AG04449 (cell line): ENCODE measurements around the gene KAT2B.

Experiments used
- CTCF ChIA-PET: fragments of 350-600 bp; formaldehyde crosslinking; extraction: SDS; loops from one replicate; lab custom pipeline; 2021; ENCODE audit warnings: antibody characterized with exemption; lab: Yijun Ruan, JAX
- POLR2A ChIA-PET: fragments of 400-600, 350-600 bp; formaldehyde crosslinking; extraction: SDS; loops from one replicate; lab custom pipeline; 2020; ENCODE audit warnings: antibody characterized with exemption, inconsistent platforms; lab: Yijun Ruan, JAX
- DNase-seq: peaks from one replicate; pipeline ENCODE4 v3.0.0-alpha.2; 2010; ENCODE audit warnings: low read depth, low spot score
- H3K4me3 ChIP-seq: 2 replicates; pipeline ENCODE4 v1.5.1; 2011; ENCODE audit warnings: low read depth, mild to moderate bottlenecking, control low read depth, low read length
- CTCF ChIP-seq: IDR thresholded peaks from one replicate; pipeline ENCODE4 v1.5.1; 2011; ENCODE audit warnings: mild to moderate bottlenecking, moderate library complexity, low read length, control low read depth, inconsistent platforms; ENCODE audit not compliant: insufficient read depth; ENCODE audit errors: missing control alignments

The KAT2B gene

GRCh38 chr3:20060974-20061685 is 20.9 kb downstream of the KAT2B start:
- CTCF ChIA-PET: no interaction called here
- TF ChIP-seq CTCF: no peak
- H3K4me3 ChIP-seq: no peak overlapping the region
- POLR2A ChIA-PET: no interaction called here
- DNase-seq: no peak

- DNase-seq: no peak
- TF ChIP-seq CTCF: no peak
- no peak overlapping the region for H3K4me3 ChIP-seq
- POLR2A ChIA-PET: no interaction called here
- CTCF ChIA-PET: no interaction called here
Measured at GRCh38 chr3:20062996-20063395, 22.8 kb downstream of the KAT2B start.

GRCh38 chr3:20064387-20064786 is 24.1 kb downstream of the KAT2B start:
- ChIA-PET CTCF (no interaction called here), POLR2A (no interaction called here)
- DNase-seq: no peak
- H3K4me3 ChIP-seq: no peak overlapping the region
- TF ChIP-seq CTCF: no peak

GRCh38 chr3:20064796-20065564 is 24.7 kb downstream of the KAT2B start:
- H3K4me3 ChIP-seq: no peak overlapping the region
- POLR2A ChIA-PET: no interaction called here
- CTCF ChIA-PET: interaction anchor here (0.6 kb wide), 1 partner anchor 9 kb away, joined by 5 read pairs; no protein-coding TSS in a partner anchor
- no peak for TF ChIP-seq CTCF
- DNase-seq: no peak

- no peak overlapping the region for H3K4me3 ChIP-seq
- ChIA-PET POLR2A (no interaction called here), CTCF (no interaction called here)
- no peak for DNase-seq
- no peak for TF ChIP-seq CTCF
Measured at GRCh38 chr3:20066079-20066478, 25.8 kb downstream of the KAT2B start.

GRCh38 chr3:20066850-20067617 is 26.8 kb downstream of the KAT2B start:
- ChIA-PET CTCF (no interaction called here), POLR2A (no interaction called here)
- H3K4me3 ChIP-seq: no peak overlapping the region
- no peak for TF ChIP-seq CTCF
- no peak for DNase-seq
